GM13976 (cell line): ENCODE measurements around the gene CCZ1B.
"Not testable (repeated sequence)": the region's sequence is repeated elsewhere in the genome, so short reads cannot be mapped to it uniquely, and the experiment has no call there.

ENCODE experiments used
- DNase-seq: peaks from one replicate; pipeline ENCODE4 v3.0.0; 2012; ENCODE audit warnings: low spot score
- in situ Hi-C: fragments of 300-500 bp; cut with MboI; formaldehyde crosslinking; loops from one replicate; pipeline ENCODE4 v1.12.0; 2022; ENCODE audit warnings: low sequenced_read_pairs, mixed read lengths, inconsistent platforms; ENCODE audit not compliant: unreplicated experiment

The CCZ1B gene

DNA sequence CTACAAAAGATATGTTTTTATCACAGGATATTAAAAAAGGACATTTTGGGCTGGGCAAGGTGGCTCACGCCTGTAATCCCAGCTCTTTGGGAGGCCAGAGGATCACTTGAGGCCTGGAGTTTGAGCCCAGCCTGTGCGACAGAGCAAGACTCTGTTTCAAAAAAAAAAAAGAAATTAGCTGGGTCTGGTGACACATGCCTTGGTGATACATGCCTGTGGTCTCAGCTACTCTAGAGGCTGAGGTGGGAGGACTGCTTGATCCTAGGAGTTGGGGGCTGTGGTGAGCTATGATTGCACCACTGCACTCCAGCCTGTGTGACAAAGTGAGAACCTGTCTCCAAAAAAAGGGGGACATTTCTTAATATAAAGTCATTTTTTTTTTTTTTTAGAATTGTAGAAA is 25.7 kb downstream of the CCZ1B start:
- in situ Hi-C loops, result loop anchor here (25.0 kb wide), 1 partner anchor 888 kb away; no protein-coding TSS in a partner anchor
- DNase-seq, result not testable (repeated sequence)

DNA sequence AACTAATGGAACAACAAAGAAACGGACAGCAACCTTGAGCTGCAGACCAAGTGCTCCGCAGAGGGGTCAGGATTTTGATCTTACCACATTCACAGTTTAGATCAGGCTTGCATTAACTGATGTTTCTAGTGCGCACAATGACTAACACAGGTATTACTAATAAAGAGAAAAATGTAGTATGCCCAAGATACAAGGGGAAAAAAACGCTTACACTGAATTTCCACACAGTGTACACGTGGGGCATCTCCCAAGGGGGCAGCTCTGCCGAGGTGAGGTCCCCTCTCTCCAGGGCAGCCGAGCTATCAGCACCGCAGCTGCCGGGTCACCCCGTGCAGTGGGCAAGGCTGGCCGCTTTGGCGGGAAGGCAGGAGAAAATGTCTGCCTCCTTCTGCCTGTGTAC is 26.2 kb downstream of the CCZ1B start:
- DNase-seq, result not testable (repeated sequence)
- in situ Hi-C loops, result loop anchor here (25.0 kb wide), 1 partner anchor 888 kb away; no protein-coding TSS in a partner anchor

DNA sequence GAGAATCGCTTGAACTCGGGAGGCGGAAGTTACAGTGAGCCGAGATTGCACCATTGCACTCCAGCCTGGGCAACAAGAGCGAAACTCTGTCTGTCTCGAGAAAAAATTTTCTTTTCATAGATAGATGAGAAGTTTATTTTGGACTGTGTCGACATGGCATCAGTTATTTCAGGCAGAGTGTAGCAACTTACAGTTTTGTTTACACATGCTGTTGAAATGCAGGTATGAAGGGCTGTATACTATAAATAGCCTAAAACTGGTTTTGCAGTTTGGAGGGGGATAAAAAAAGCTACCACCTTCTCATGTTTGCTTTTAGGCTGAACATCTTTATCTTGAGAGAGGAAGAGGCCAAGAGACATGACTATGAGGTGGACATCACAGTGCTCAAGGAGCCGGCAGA is 28.0 kb downstream of the CCZ1B start:
- in situ Hi-C loops, DNase-seq: not testable (repeated sequence)

DNA sequence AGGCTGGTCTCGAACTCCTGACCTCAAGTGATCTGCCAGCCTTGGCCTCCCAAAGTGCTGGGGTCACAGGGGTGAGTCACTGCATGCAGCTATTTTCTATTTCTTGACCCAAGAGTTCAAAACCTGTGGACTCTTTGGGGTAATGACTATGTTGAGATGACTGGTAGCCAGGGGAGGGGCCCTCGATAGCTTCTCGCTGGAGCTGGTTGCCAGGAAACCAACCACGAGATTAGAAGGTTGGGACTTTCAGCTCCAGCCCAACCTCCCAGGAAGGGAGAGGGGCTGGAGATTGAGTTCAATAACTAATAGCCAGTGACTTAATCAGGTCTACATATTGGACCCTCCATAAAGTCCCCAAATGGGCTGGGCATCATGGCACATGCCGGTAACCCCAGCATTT is 28.9 kb downstream of the CCZ1B start:
- not testable (repeated sequence) for DNase-seq

DNA sequence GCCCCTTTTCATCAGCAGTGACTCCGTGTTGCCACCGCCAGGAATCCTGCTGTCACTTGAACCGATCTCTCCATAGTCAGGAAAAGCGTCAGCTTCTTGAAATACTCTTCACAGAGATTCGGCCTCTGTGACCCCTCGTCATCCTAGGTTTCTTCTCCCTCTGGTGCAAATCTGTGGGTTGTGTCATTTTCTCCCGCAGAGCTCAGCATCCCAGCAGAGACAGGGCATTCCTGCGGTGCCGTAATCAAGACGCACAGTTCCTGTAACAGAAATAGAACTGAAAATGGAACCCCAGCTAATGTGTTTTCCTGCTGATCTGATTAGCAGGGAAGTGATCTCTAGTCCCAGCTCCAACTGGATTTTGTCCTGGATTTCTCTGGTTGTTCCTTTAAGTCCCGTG is 31.8 kb downstream of the CCZ1B start:
- in situ Hi-C loops, DNase-seq: not testable (repeated sequence)

More for the DNA sequence above, 28.9 kb downstream of the CCZ1B start:
- in situ Hi-C loops, result not testable (repeated sequence)

DNA sequence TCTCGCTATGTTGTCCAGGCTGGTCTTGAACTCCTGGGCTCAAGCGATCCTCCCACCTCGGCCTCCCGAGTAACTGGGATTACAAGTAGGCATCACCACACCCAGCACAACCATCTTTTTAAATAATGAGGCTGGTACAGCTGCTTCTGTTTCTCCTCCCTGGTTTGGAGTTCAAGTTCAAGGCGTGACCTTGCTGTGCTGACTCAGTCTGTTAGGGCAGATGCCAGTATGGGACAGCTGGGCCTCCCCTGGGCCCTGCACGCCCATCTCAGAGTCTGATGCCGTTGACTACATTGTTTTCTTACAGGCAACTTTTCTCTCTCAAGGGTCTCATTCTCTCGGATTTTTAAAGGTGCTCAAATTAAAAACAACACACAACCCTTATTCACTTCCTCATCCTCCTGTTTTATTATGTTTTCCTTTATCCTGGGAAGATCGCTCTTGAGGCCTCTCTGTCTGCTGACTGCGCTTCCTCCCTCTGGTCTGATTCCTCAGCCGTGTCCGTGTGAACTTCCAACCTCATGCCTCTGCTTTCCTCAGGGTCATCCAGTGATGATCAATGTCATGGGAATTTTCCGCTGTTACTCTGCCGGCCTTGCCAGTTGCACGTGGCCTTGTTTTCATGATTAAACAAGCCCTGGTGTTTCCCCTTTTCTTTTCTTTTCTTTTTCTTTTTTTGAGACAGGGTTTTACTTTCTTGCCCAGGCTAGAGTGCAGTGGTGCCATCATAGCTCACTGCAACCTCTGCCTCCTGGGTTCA is 33.8 kb downstream of the CCZ1B start:
- DNase-seq, in situ Hi-C loops: not testable (repeated sequence)

DNA sequence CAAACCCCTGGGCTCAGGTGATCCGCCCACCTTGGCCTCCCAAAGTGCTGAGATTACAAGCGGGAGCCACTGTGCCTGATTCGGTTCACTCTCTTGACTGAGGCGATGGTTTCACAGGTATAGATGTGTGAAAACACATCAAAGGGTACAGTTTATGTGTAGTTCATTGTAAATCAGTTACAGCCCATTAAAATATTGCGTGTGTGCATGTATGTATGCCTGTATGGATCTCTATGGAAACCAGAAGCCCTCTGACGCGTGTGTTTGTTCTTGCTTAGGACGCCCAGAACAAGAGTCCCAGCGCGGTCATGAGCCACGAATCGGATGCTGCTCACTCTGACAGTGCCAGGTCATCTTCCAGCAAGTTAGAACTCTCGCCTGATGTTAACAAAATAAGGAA is 36.7 kb downstream of the CCZ1B start:
- DNase-seq, in situ Hi-C loops: not testable (repeated sequence)

DNA sequence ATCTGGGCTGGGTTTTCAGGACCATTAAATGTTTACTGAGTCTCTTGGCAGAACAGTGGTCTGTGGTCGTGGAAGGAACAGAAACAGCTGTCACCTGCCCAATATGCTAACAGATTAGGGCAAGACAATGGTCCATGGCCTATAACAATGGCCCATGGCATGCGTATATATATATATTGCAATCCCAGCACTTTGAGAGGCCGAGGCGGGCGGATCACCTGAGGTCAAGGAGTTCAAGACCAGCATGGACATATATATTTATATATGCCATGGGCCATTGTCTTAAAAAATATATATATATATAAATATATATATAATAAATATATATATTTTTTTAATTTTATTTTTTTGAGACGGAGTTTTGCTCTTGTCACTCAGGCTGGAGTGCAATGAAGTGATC is 44.5 kb downstream of the CCZ1B start:
- DNase-seq, in situ Hi-C loops: not testable (repeated sequence)

DNA sequence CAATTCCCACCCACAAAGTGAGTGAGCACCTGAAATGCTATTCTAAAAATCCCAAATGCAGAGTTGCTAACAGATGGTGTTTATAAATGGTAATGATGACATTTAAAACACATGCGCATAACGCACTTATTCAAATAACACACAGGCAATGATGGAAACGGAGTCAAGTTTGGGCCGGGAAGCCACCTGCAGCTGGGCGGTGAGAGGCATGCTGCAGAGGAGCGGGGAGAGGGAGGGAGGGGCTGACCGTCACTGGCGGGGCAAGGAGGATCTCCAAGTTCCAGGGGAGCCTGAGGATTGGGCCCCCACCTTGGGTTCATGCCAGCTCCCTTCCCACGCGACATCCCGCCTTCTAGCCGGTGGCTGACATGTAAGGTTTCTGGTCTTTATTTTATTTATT is 64.9 kb downstream of the CCZ1B start:
- DNase-seq, in situ Hi-C loops: not testable (repeated sequence)

DNA sequence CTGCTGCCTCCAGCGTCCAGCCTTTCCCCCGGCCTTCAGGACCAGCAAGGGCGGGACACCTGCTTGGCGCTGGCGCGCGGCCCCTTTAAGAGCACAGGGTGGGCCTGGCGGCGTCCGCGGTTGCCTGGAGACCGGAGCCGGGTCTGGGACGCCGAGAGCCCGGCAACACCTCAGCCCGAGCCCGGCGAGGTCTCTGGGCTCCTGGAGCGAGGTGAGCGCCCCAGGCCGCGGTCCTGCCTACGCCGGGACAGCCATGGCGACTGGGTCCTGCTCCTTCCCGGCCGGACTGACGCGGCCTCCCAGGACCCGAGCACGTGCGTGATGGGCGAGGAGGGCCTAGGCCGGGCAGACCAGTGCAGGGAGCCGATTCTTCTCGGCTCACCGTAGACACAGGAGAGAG is 72.1 kb downstream of the CCZ1B start, which contains the start of gene RSPH10B2:
Gene RSPH10B2 (plus strand): TSS at position 140 of the 400 bp plus-strand sequence. CDS start 3,575 bp downstream, outside the sequence.
- in situ Hi-C loops, DNase-seq: not testable (repeated sequence)

DNA sequence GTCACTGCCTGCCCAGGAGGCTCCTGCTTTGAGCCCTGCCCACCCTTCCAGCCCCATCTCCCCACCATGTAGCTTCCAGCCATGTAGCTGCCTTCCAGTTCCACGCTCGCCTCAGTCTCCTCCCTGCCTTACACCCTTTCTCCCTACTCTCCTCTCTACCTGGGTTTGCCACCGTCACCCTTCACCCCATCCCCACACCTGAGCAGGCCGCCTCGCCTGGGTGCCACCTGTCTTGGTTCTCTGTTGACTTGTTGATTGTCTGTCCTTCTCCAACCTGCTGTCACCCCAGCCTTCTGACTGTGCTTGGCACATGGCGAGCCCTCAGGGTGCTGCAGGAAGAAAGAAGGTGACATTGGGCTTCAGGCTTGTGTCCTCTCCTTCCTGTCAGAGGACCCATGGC is 75.9 kb downstream of the CCZ1B start:
- in situ Hi-C loops, DNase-seq: not testable (repeated sequence)

DNA sequence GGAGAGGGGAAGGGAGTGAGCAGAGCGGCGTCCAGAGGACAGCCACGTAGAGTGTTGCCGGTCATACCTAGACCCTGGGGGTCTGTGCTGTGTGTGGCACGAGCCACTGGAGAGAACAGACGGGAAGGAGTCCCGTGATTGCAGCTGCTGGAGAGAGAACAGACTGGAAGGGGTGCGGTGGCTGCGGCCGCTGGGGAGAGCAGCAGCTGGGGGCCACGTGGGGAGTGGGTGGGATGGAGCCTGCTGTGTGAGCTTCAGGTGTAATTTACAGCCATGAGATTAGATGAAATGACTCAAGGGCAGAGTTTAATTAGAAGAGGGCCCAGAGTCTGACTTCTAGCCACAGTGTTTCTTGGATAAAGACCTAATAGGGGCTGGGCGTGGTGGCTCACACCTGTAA is 76.7 kb downstream of the CCZ1B start:
- in situ Hi-C loops, DNase-seq: not testable (repeated sequence)
